Esophagus muscularis mucosa (tissue), 4 donors: ENCODE data around the gene HTR1D. TPM values are rescaled to one million over a fixed set of nuclear protein-coding genes. Genes with fewer than 3 reads are reported as not detected.
"Not testable (repeated sequence)": the region's sequence is repeated elsewhere in the genome, so short reads cannot be mapped to it uniquely, and the experiment has no call there.

Experiments used
- DNase-seq: peaks from one replicate; pipeline ENCODE4 v3.0.0-alpha.2; 2017; ENCODE audit errors: extremely low spot score
- H3K27ac ChIP-seq, 4 donors: fragments of 200-600 bp; sonication (generic); replicated peaks in 1 of 4; 1 replicate in 3 of 4; 2 replicates in 1 of 4; pipeline ENCODE4 v1.5.1; 2016 to 2019; ENCODE audit warnings: mild to moderate bottlenecking in 1 of 4
- H3K27me3 ChIP-seq, 4 donors: fragments of 200-600 bp; sonication (generic); one replicate each; pipeline versions ENCODE4 v1.5.1 to v1.6.0; 2016 to 2019
- H3K36me3 ChIP-seq, 4 donors: fragments of 200-600 bp; sonication (generic); one replicate each; pipeline ENCODE4 v1.5.1; 2016 to 2019
- H3K4me1 ChIP-seq, 4 donors: fragments of 200-600 bp; sonication (generic); one replicate each; pipeline ENCODE4 v1.5.1; 2016 to 2019
- H3K4me3 ChIP-seq, 4 donors: fragments of 200-600 bp; sonication (generic); 1 replicate in 2 of 4; 2 replicates in 2 of 4; pipeline ENCODE4 v1.5.1; 2016 to 2019; ENCODE audit warnings: mild to moderate bottlenecking in 4 of 4, moderate library complexity in 1 of 4
- H3K9me3 ChIP-seq, 4 donors: fragments of 200-600 bp; sonication (generic); 1 replicate in 3 of 4; 2 replicates in 1 of 4; pipeline ENCODE4 v1.5.1; 2016 to 2019
- EP300 ChIP-seq: sonication (generic); formaldehyde crosslinking; IDR thresholded peaks from one replicate; pipeline ENCODE4 v1.6.1; 2017; ENCODE audit warnings: antibody characterized with exemption
- POLR2A ChIP-seq: fragments of 450-650 bp; IDR thresholded peaks from one replicate; pipeline ENCODE4 v1.6.1; 2017; ENCODE audit warnings: antibody characterized with exemption, moderate library complexity, mild to moderate bottlenecking, low read depth
- POLR2AphosphoS5 ChIP-seq, 2 donors: sonication (generic); formaldehyde crosslinking; IDR thresholded peaks; one replicate each; pipeline ENCODE4 v1.6.1; 2017; ENCODE audit warnings: antibody characterized with exemption in 2 of 2
- WGBS: methylation state at CpG from one replicate; pipeline ENCODE4 v1.1.5; 2018; 5-methylcytosine and 5-hydroxymethylcytosine counted together
- intact Hi-C: fragments of 100-400 bp; cut with DNase I; formaldehyde crosslinking; loops from one replicate; pipeline ENCODE4 v1.15.1; 2023
- total RNA-seq, 4 donors: library from RNA; depleted of rRNA; stranded (reverse); fragments of >200 nt; gene quantifications; one replicate each; pipeline versions ENCODE4 v1.1.0 to v1.2.1, GENCODE V29; 2016
- TF ChIP-seq, protein P1 (sequence below), 3 experiments: fragments of 200-600 bp in 2 of 3; fragments of 450-650 bp in 1 of 3; sonication (generic) in 2 of 3; IDR thresholded peaks; one replicate each; pipeline ENCODE4 v1.5.1; 2017 to 2019; ENCODE audit warnings: antibody characterized with exemption in 3 of 3, mild to moderate bottlenecking in 2 of 3, moderate library complexity in 1 of 3

Gene HTR1D, protein sequence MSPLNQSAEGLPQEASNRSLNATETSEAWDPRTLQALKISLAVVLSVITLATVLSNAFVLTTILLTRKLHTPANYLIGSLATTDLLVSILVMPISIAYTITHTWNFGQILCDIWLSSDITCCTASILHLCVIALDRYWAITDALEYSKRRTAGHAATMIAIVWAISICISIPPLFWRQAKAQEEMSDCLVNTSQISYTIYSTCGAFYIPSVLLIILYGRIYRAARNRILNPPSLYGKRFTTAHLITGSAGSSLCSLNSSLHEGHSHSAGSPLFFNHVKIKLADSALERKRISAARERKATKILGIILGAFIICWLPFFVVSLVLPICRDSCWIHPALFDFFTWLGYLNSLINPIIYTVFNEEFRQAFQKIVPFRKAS
- not detected for total RNA-seq

DNA sequence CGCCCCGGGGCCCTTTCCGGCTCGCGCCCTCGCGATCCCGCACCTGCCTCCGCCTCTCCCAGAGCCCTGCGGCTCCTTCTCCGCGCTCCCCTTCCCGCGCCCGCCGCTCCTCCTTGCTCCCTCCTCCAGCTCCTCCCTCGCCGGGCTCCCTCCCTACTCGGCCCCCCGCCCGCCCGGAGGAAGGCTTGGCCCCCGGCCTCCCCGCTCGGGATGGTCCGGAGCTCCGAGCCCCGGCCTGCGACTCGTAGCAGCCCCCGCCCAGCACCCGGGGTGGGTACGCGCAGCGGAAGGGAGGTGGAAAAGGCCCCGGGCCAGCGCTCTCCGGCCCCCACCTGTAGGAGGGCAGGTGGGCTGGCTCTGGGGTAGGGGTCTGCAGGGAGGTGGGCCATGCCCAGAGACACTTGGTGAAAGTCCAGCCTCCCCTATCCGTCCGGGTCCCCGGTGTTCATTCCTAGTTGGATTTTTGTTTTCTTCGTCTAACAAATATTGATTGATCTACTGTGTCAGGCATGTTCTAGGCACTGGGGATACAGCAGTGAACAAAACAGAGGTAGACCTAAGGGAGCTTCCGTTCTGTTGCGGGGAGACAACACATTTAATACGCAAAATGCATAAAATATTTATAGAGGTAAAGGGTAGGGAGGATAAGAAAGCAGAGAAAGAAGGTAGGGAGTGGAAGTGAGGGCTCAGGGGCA, at the start of gene HTR1D:
TSS of gene HTR1D (minus strand) at position 82 of the 695 bp plus-strand sequence. CDS start 23,283 bp downstream, outside the sequence.
- H3K36me3 ChIP-seq = no peaks in the 10 kb centered on the region
- H3K27ac ChIP-seq = no peak within 1 kb of the TSS
- DNase-seq = no peak
- H3K4me3 ChIP-seq = peak within 1 kb of the TSS; percentile 46 to 54 (median 52)
- intact Hi-C loops = no loop called here
- WGBS = 6% methylated on average over 22 of the region's 45 CpGs
- no peak for TF ChIP-seq EP300
- TF ChIP-seq, protein P1, sequence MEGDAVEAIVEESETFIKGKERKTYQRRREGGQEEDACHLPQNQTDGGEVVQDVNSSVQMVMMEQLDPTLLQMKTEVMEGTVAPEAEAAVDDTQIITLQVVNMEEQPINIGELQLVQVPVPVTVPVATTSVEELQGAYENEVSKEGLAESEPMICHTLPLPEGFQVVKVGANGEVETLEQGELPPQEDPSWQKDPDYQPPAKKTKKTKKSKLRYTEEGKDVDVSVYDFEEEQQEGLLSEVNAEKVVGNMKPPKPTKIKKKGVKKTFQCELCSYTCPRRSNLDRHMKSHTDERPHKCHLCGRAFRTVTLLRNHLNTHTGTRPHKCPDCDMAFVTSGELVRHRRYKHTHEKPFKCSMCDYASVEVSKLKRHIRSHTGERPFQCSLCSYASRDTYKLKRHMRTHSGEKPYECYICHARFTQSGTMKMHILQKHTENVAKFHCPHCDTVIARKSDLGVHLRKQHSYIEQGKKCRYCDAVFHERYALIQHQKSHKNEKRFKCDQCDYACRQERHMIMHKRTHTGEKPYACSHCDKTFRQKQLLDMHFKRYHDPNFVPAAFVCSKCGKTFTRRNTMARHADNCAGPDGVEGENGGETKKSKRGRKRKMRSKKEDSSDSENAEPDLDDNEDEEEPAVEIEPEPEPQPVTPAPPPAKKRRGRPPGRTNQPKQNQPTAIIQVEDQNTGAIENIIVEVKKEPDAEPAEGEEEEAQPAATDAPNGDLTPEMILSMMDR (IDR thresholded peaks at IDR 0.05) = no peak
- no peak for TF ChIP-seq POLR2A
- no peak for TF ChIP-seq POLR2AphosphoS5 (IDR thresholded peaks at IDR 0.05)
- peaks cover 11 to 15% (median 13%) of the 10 kb centered on the region in 4 donors for H3K4me1 ChIP-seq
- H3K27me3 ChIP-seq = peaks cover 10 to 78% (median 23%) of the 10 kb centered on the region in 4 donors
- H3K9me3 ChIP-seq = no peaks in the 10 kb centered on the region

DNA sequence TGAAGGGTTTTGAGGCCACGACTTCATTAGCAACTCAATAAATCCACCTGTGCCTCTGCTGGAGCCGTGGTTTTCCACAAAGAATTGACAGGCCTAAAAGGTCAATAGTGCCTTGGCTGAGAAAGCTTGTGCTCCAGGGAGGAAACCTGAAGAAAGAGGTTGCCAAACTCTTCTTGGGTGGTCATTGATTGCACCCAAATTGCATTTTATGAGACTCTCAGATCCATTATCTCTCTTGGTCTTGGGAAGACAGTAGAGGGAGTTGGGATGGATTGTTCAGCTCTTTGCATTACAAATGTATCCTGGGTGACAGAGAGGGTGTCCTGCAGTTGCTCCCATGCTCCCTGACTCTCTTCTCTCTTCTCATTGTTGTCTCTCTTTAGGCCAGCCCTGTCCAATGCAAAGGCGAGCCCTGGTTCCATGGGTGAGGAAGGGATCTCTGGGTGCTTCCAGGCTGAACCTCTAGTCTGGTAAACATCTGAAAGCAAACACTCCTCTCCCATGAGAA, 46.1 kb upstream of the HTR1D start:
- H3K4me1 ChIP-seq = no peaks in the 10 kb centered on the region
- no peaks in the 10 kb centered on the region for H3K9me3 ChIP-seq
- WGBS = 58% methylated on average over 3 of the region's 3 CpGs
- no peak overlapping the region for H3K4me3 ChIP-seq
- TF ChIP-seq, protein P1 (IDR thresholded peaks at IDR 0.05) = no peak
- no peak for TF ChIP-seq EP300
- no peak for TF ChIP-seq POLR2AphosphoS5 (IDR thresholded peaks at IDR 0.05)
- TF ChIP-seq POLR2A = no peak
- no peak for DNase-seq
- no peak overlapping the region for H3K27ac ChIP-seq
- no peaks in the 10 kb centered on the region for H3K27me3 ChIP-seq
- intact Hi-C loops = no loop called here
- no peaks in the 10 kb centered on the region for H3K36me3 ChIP-seq

DNA sequence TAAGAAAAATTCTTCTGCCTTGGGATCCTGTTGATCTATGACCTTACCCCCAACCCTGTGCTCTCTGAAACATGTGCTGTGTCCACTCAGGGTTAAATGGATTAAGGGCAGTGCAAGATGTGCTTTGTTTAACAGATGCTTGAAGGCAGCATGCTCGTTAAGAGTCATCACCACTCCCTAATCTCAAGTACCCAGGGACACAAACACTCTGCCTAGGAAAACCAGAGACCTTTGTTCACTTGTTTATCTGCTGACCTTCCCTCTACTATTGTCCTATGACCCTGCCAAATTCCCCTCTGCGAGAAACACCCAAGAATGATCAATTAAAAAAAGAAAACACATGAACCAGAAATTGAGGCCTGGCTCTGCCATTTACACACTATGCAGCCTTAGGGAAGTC, 40.8 kb upstream of the HTR1D start:
- H3K9me3 ChIP-seq, H3K36me3 ChIP-seq, H3K4me3 ChIP-seq, H3K27me3 ChIP-seq, H3K4me1 ChIP-seq, H3K27ac ChIP-seq, DNase-seq, intact Hi-C loops: not testable (repeated sequence)
- WGBS = 82% methylated on average over 1 of the region's 2 CpGs

DNA sequence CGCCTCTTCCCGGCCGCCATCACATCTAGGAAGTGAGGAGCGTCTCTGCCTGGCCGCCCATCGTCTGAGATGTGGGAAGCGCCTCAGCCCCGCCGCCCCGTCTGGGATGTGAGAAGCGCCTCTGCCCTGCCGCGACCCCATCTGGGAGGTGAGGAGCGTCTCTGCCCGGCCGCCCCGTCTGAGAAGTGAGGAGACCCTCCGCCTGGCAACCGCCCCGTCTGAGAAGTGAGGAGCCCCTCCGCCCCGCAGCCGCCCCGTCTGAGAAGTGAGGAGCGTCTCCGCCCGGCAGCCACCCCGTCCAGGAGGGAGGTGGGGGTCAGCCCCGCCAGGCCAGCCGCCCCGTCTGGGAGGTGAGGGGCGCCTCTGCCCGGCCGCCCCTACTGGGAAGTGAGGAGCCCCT, 40.1 kb upstream of the HTR1D start:
- no CpG with 5 or more reads among the region's 34 CpGs for WGBS
- H3K27me3 ChIP-seq, DNase-seq, H3K36me3 ChIP-seq, H3K9me3 ChIP-seq, intact Hi-C loops, H3K4me3 ChIP-seq, H3K4me1 ChIP-seq, H3K27ac ChIP-seq: not testable (repeated sequence)

DNA sequence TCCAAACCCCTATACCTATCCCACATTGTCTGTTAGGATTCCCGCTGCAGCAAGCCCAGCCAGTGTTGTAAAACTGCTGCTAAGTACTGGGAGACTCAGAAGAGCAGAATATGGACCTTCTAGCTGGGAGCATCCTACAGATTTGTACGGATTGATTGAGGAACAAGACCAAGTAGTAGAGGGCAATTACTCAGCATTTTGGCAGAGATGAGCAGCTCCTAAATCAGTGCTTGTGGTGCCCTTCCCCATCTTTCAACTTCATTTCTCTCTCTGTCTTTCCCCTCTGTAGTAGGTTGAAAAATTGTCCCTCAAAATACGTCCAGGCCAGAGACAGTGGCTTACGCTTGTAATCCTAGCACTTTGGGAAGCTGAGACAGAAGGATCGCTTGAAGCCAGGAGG, 37.3 kb upstream of the HTR1D start:
- H3K9me3 ChIP-seq = no peaks in the 10 kb centered on the region
- DNase-seq = no peak
- TF ChIP-seq, protein P1 (IDR thresholded peaks at IDR 0.05) = no peak
- no peak for TF ChIP-seq POLR2AphosphoS5 (IDR thresholded peaks at IDR 0.05)
- no peak for TF ChIP-seq EP300
- TF ChIP-seq POLR2A = no peak
- intact Hi-C loops = no loop called here
- no peak overlapping the region for H3K27ac ChIP-seq
- peaks cover 0 to 6% (median 0%) of the 10 kb centered on the region in 4 donors for H3K27me3 ChIP-seq
- H3K4me3 ChIP-seq = no peak overlapping the region
- no peaks in the 10 kb centered on the region for H3K36me3 ChIP-seq
- H3K4me1 ChIP-seq = no peaks in the 10 kb centered on the region
- whole genome bisulfite sequencing = 94% methylated on average over 5 of the region's 5 CpGs
